ENCODE measurements around the gene BYSL. TPM values are rescaled to one million over a fixed set of nuclear protein-coding genes. Genes with fewer than 3 reads are reported as not detected.

Gene BYSL
- total RNA-seq, 5 donors from 2014 or later (not counting 1 experiment from before 2014, with no cell fraction given): 3.5 to 20.5 (median 15.0) TPM

GRCh38 chr6:41935685-41936072, 14.4 kb downstream of the BYSL start:
- Histone ChIP-seq H3K27ac (ENCODE audit: low read length) (peak overlapping the region; percentile 50), H3K36me3 (ENCODE audit: control insufficient read depth in 2 of 2, extremely low read depth in 1 of 2, insufficient read depth in 1 of 2, low read length in 1 of 2) (peaks cover 12 to 60% of the 10 kb centered on the region in 2 donors), H3K4me1 (ENCODE audit: control insufficient read depth in 1 of 2, extremely low read depth in 1 of 2, insufficient read depth in 2 of 2, low read length in 2 of 2) (peaks cover 50 to 72% of the 10 kb centered on the region in 2 experiments), H3K4me3 (ENCODE audit: control insufficient read depth in 1 of 2, extremely low read depth in 1 of 2, low read length in 1 of 2) (peak overlapping the region; percentile 5 to 35), H3K9me3 (no peaks in the 10 kb centered on the region), H3K27me3 (replicated peaks in 1 of 2; ENCODE audit: control insufficient read depth in 2 of 2, extremely low read depth in 1 of 2, insufficient read depth in 2 of 2, low read length in 1 of 2) (no peaks in the 10 kb centered on the region)
- H3K27me3 Mint-ChIP-seq: no peaks in the 10 kb centered on the region
- 27% methylated on average over 6 of the region's 8 CpGs for WGBS (ENCODE audit: insufficient coverage)
- H3K4me1 Mint-ChIP-seq: peaks cover 68 to 86% (median 77%) of the 10 kb centered on the region in 3 donors
- no peak for DNase-seq
- no peaks in the 10 kb centered on the region for H3K9me3 Mint-ChIP-seq
- ChIA-PET POLR2A (interaction anchor here (0.7 to 1.3 kb wide), 3 partner anchors 8 to 14 kb away, joined by 3 to 4 read pairs (median 3); partner anchors contain the start of genes BYSL (in 1 of the 2) and MED20 (in 1 of the 2)), CTCF (interaction anchor here (0.9 to 3.8 kb wide), 3 partner anchors 14 to 109 kb away, joined by 3 to 23 read pairs (median 15); partner anchors contain the start of genes BYSL (in 1 of the 2) and MED20 (in 1 of the 2))
- peak overlapping the region; percentile 89 to 92 for H3K27ac Mint-ChIP-seq
- ATAC-seq (replicated peaks in 1 of 4): peak in 1 of 4 experiments; percentile 3
- H3K36me3 Mint-ChIP-seq: peaks cover 39% of the 10 kb centered on the region
- peak overlapping the region; percentile 58 to 93 (median 66) for H3K4me3 Mint-ChIP-seq

DNA sequence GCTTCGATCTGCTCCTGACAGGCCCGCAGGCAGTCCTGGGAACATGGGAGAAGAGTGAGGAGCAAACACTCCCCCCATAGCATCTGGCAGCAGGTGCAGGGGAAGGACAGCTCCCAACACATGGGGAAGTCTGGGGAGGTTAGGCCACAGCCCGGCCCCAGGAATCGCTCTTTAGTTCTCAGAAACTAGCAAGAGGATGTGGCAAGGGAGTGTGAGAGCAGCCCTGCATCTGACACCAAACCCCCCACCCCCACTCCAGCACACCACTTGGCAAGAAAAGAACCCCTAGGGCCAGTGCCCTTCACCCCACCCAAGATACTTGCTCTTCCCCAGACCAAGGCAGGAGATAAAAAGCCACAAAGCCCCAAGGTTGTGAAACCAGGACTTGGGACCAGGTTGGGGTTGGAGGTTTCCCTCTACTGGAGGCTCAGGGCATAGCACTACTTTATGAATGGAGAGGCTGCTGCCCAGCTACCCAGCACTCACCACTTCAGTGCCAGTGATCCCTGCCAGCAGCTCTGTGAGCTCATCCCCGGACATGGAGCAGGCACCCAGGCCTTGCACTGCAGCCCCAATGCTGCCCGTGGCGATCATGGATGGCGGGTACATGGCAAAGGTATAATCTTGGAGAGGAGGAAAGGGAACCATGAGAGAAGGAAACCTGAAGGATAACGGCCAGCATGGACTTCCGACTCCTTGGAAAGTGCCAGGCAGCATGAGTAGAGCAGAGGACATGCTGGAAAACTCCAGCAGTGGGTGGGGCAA, 15.0 kb downstream of the BYSL start:
- H3K4me1 ChIP-seq (ENCODE audit: control insufficient read depth in 1 of 2, extremely low read depth in 1 of 2, insufficient read depth in 2 of 2, low read length in 2 of 2): peaks cover 52 to 76% of the 10 kb centered on the region in 2 experiments
- no peaks in the 10 kb centered on the region for H3K27me3 Mint-ChIP-seq
- POLR2A ChIA-PET: interaction anchor here in 1 of 2 donors (0.7 to 1.0 kb wide), 2 partner anchors 9 to 15 kb away, joined by 3 read pairs; partner anchors contain the start of genes BYSL and MED20
- H3K4me1 Mint-ChIP-seq: peaks cover 68 to 81% (median 75%) of the 10 kb centered on the region in 3 donors
- DNase-seq: peak; percentile 36 to 89 (median 75)
- peak; percentile 59 to 68 (median 66) for ATAC-seq (replicated peaks in 1 of 4)
- peaks cover 12 to 54% of the 10 kb centered on the region in 2 donors for H3K36me3 ChIP-seq (ENCODE audit: control insufficient read depth in 2 of 2, extremely low read depth in 1 of 2, insufficient read depth in 1 of 2, low read length in 1 of 2)
- peak overlapping the region; percentile 58 to 93 (median 66) for H3K4me3 Mint-ChIP-seq
- peak overlapping the region; percentile 50 for H3K27ac ChIP-seq (ENCODE audit: low read length)
- H3K4me3 ChIP-seq (ENCODE audit: control insufficient read depth in 1 of 2, extremely low read depth in 1 of 2, low read length in 1 of 2): peak overlapping the region; percentile 9 to 35
- H3K9me3 Mint-ChIP-seq: no peaks in the 10 kb centered on the region
- H3K9me3 ChIP-seq: no peaks in the 10 kb centered on the region
- CTCF ChIA-PET: interaction anchor here (0.9 to 3.8 kb wide), 4 partner anchors 15 to 108 kb away, joined by 3 to 23 read pairs (median 10); partner anchors contain the start of genes BYSL (in 1 of the 2) and MED20 (in 1 of the 2)
- peak overlapping the region; percentile 89 to 92 for H3K27ac Mint-ChIP-seq
- H3K36me3 Mint-ChIP-seq: peaks cover 36% of the 10 kb centered on the region
- WGBS (ENCODE audit: insufficient coverage): 32% methylated on average over 5 of the region's 10 CpGs
- no peaks in the 10 kb centered on the region for H3K27me3 ChIP-seq (replicated peaks in 1 of 2; ENCODE audit: control insufficient read depth in 2 of 2, extremely low read depth in 1 of 2, insufficient read depth in 2 of 2, low read length in 1 of 2)

- H3K27me3 ChIP-seq (replicated peaks in 1 of 2; ENCODE audit: control insufficient read depth in 2 of 2, extremely low read depth in 1 of 2, insufficient read depth in 2 of 2, low read length in 1 of 2): no peaks in the 10 kb centered on the region
- H3K36me3 ChIP-seq (ENCODE audit: control insufficient read depth in 2 of 2, extremely low read depth in 1 of 2, insufficient read depth in 1 of 2, low read length in 1 of 2): peaks cover 9 to 42% of the 10 kb centered on the region in 2 donors
- no peak overlapping the region for H3K4me3 ChIP-seq (ENCODE audit: control insufficient read depth in 1 of 2, extremely low read depth in 1 of 2, low read length in 1 of 2)
- 100% methylated on average over 1 of the region's 2 CpGs for WGBS (ENCODE audit: insufficient coverage)
- no peaks in the 10 kb centered on the region for H3K27me3 Mint-ChIP-seq
- no peaks in the 10 kb centered on the region for H3K9me3 Mint-ChIP-seq
- ATAC-seq (replicated peaks in 1 of 4): no peak
- H3K4me1 Mint-ChIP-seq: peaks cover 71 to 78% (median 78%) of the 10 kb centered on the region in 3 donors
- no peak for DNase-seq
- H3K4me3 Mint-ChIP-seq: peak overlapping the region; percentile 32 to 93 (median 57)
- POLR2A ChIA-PET: no interaction called here
- H3K9me3 ChIP-seq: no peaks in the 10 kb centered on the region
- CTCF ChIA-PET: interaction anchor here (0.6 to 3.8 kb wide), 7 partner anchors 16 to 107 kb away, joined by 3 to 26 read pairs (median 5); partner anchors contain the start of genes BYSL (in 1 of the 2), MED20 (in 1 of the 2) and USP49 (in 1 of the 2)
- H3K27ac ChIP-seq (ENCODE audit: low read length): peak overlapping the region; percentile 66
- peak overlapping the region; percentile 89 to 92 for H3K27ac Mint-ChIP-seq
- H3K4me1 ChIP-seq (ENCODE audit: control insufficient read depth in 1 of 2, extremely low read depth in 1 of 2, insufficient read depth in 2 of 2, low read length in 2 of 2): peaks cover 59 to 76% of the 10 kb centered on the region in 2 experiments
- peaks cover 26% of the 10 kb centered on the region for H3K36me3 Mint-ChIP-seq
Observed at GRCh38 chr6:41937472-41937860, 16.2 kb downstream of the BYSL start.

GRCh38 chr6:41937861-41938574, 16.7 kb downstream of the BYSL start:
- peaks cover 64 to 75% of the 10 kb centered on the region in 2 experiments for H3K4me1 ChIP-seq (ENCODE audit: control insufficient read depth in 1 of 2, extremely low read depth in 1 of 2, insufficient read depth in 2 of 2, low read length in 2 of 2)
- H3K9me3 Mint-ChIP-seq: no peaks in the 10 kb centered on the region
- H3K36me3 ChIP-seq (ENCODE audit: control insufficient read depth in 2 of 2, extremely low read depth in 1 of 2, insufficient read depth in 1 of 2, low read length in 1 of 2): peaks cover 7 to 37% of the 10 kb centered on the region in 2 donors
- peak overlapping the region; percentile 73 to 91 for H3K4me3 ChIP-seq (ENCODE audit: control insufficient read depth in 1 of 2, extremely low read depth in 1 of 2, low read length in 1 of 2)
- no peaks in the 10 kb centered on the region for H3K27me3 Mint-ChIP-seq
- CTCF ChIA-PET: interaction anchor here (0.6 to 3.8 kb wide), 10 partner anchors 17 to 152 kb away, joined by 3 to 26 read pairs (median 4); partner anchors contain the start of genes BYSL (in 1 of the 2), MED20 (in 1 of the 2) and USP49 (in 1 of the 2)
- peaks cover 70 to 78% (median 78%) of the 10 kb centered on the region in 3 donors for H3K4me1 Mint-ChIP-seq
- WGBS (ENCODE audit: insufficient coverage): 0% methylated on average over 1 of the region's 4 CpGs
- peak overlapping the region; percentile 66 for H3K27ac ChIP-seq (ENCODE audit: low read length)
- peak; percentile 42 to 78 (median 66) for DNase-seq
- peak overlapping the region; percentile 89 to 92 for H3K27ac Mint-ChIP-seq
- H3K9me3 ChIP-seq: no peaks in the 10 kb centered on the region
- ATAC-seq (replicated peaks in 1 of 4): peak; percentile 37 to 54 (median 44)
- POLR2A ChIA-PET: no interaction called here
- H3K4me3 Mint-ChIP-seq: peak overlapping the region; percentile 81 to 93 (median 87)
- peaks cover 21% of the 10 kb centered on the region for H3K36me3 Mint-ChIP-seq
- no peaks in the 10 kb centered on the region for H3K27me3 ChIP-seq (replicated peaks in 1 of 2; ENCODE audit: control insufficient read depth in 2 of 2, extremely low read depth in 1 of 2, insufficient read depth in 2 of 2, low read length in 1 of 2)

GRCh38 chr6:41938590-41939175, 17.4 kb downstream of the BYSL start:
- H3K27ac Mint-ChIP-seq: peak overlapping the region; percentile 89 to 92
- peak overlapping the region; percentile 66 for H3K27ac ChIP-seq (ENCODE audit: low read length)
- no peaks in the 10 kb centered on the region for H3K9me3 Mint-ChIP-seq
- 12% methylated on average over 5 of the region's 5 CpGs for WGBS (ENCODE audit: insufficient coverage)
- H3K36me3 ChIP-seq (ENCODE audit: control insufficient read depth in 2 of 2, extremely low read depth in 1 of 2, insufficient read depth in 1 of 2, low read length in 1 of 2): peaks cover 7 to 35% of the 10 kb centered on the region in 2 donors
- CTCF ChIA-PET: interaction anchor here (0.6 to 3.8 kb wide), 12 partner anchors 8 to 152 kb away, joined by 3 to 26 read pairs (median 5); partner anchors contain the start of genes BYSL (in 1 of the 2), MED20 (in 1 of the 2) and TAF8 (in 1 of the 2)
- H3K4me1 ChIP-seq (ENCODE audit: control insufficient read depth in 1 of 2, extremely low read depth in 1 of 2, insufficient read depth in 2 of 2, low read length in 2 of 2): peaks cover 66 to 75% of the 10 kb centered on the region in 2 experiments
- H3K27me3 ChIP-seq (replicated peaks in 1 of 2; ENCODE audit: control insufficient read depth in 2 of 2, extremely low read depth in 1 of 2, insufficient read depth in 2 of 2, low read length in 1 of 2): no peaks in the 10 kb centered on the region
- no peaks in the 10 kb centered on the region for H3K9me3 ChIP-seq
- peaks cover 19% of the 10 kb centered on the region for H3K36me3 Mint-ChIP-seq
- POLR2A ChIA-PET: interaction anchor here in 1 of 2 donors (0.6 kb wide), 1 partner anchor 10 kb away, joined by 4 read pairs; no protein-coding TSS in a partner anchor
- H3K4me3 Mint-ChIP-seq: peak overlapping the region; percentile 81 to 93 (median 87)
- peaks cover 73 to 80% (median 76%) of the 10 kb centered on the region in 3 donors for H3K4me1 Mint-ChIP-seq
- ATAC-seq (replicated peaks in 1 of 4) (no peak), DNase-seq (peak in 1 of 35 experiments; percentile 35)
- H3K4me3 ChIP-seq (ENCODE audit: control insufficient read depth in 1 of 2, extremely low read depth in 1 of 2, low read length in 1 of 2): peak overlapping the region; percentile 73 to 91
- H3K27me3 Mint-ChIP-seq: no peaks in the 10 kb centered on the region

Measured in T-cell (primary cell).